Jurkat, Clone E6-1 (cell line): ENCODE data around the gene EPN2. TPM values are rescaled to one million over a fixed set of nuclear protein-coding genes. Genes with fewer than 3 reads are reported as not detected.
"Not testable (repeated sequence)": the region's sequence is repeated elsewhere in the genome, so short reads cannot be mapped to it uniquely, and the experiment has no call there.

Experiments used
- DNase-seq: peaks from one replicate; pipeline ENCODE4 v3.0.0-alpha.2; 2011; ENCODE audit warnings: low read depth, low spot score
- H3K4me3 ChIP-seq: 2 replicates; pipeline ENCODE4 v1.5.1; 2011; ENCODE audit warnings: mild to moderate bottlenecking, low read length, control low read depth, moderate library complexity
- polyA plus RNA-seq: library from polyadenylated mRNA; unstranded; fragments of >200 nt; gene quantifications from one replicate; pipeline ENCODE4 v1.2.1, GENCODE V29; 2012; ENCODE audit warnings: missing spikeins; ENCODE audit not compliant: insufficient read length, insufficient read depth

EPN2 gene
- polyA plus RNA-seq, result 11.4 TPM

DNA sequence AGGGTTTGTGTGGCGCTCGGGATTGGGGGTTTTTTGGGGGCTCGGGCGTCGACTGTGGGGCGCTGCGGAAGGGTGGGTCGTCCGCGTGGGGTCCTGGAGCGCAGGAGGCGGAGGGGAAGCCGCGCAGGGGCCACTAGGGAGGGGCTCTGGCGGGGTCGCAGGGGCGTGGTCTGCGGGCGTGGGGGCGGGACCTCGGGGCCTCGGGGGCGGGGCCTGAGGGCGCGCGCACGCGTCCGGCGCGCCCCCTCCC is at the start of gene EPN2:
Gene EPN2, plus strand, starts transcription at position 228 of the 250 bp plus-strand sequence. CDS start 45,754 bp downstream, outside the sequence.
- peak within 1 kb of the TSS; percentile 77 for H3K4me3 ChIP-seq
- DNase-seq, result not testable (repeated sequence)

GRCh38 chr17:19187883-19188869 is 49.0 kb upstream of the EPN2 start:
- DNase-seq, H3K4me3 ChIP-seq: not testable (repeated sequence)

DNA sequence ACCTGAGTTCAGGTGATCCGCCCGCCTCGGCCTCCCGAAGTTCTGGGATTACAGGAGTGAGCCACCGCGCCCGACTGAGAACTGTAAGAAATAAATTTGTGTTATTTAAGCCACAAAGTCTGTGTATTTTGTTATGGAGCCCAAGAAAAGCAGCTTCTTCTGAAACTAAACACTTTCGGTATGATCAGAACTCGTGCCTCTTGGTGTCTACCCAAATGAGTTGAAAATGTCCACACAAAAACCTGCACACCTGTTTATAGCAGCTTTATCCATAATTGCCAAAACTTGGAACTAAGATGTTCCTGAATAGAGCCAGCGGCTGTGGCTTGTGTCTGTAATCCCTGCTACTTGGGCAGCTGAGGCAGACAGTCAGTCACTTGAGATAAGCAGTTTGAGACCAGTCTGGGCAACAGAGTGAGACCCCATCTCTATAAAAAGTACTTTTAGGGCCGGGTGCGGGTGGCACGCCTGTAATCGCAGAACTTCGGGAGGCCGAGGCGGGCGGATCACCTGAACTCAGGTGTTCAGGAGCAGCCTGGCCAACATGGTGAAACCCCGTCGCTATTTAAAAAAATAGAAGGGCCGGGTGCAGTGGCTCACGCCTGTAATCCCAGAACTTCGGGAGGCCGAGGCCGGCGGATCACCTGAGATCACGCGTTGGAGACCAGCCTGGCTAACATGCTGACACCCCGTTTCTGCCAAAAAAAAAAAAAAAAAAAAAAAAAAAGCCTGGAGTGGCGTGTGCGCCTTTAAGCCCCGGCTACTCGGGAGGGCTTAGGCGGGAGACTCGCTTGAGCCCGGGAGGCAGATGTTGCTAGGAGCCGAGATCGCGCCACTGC is 48.1 kb upstream of the EPN2 start:
- H3K4me3 ChIP-seq, DNase-seq: not testable (repeated sequence)

DNA sequence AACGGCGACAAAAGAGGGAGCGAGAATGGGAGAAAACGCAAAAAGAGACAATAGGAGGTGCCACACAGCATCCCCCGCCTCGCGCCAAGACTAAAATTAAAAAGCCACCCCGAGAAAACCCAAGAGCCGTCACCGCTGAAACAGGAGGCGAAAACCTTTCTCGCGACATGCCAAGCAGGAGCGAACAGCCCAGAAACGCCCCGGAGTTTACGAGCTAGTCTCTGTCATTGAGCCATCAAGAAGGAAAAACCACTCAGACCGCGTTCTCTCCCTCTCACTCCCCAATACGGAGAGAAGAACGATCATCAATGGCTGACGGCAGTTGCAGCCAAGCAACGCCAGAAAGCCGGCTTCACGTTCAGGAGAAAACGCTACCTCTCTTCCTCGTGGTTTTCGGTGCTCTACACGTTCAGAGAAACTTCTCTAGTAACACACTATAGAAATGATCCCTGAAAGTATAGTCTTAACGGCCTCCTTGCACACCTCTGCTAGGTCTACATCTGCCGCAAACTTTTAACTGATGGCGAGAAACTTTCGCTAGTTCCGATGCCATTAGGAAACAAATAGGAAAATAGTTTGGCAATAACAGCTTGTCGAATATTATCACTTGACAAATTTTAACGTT is 47.3 kb upstream of the EPN2 start:
- DNase-seq, H3K4me3 ChIP-seq: not testable (repeated sequence)

- not testable (repeated sequence) for DNase-seq
- peak overlapping the region; percentile 22 for H3K4me3 ChIP-seq
Observed at GRCh38 chr17:19196382-19197204, 40.6 kb upstream of the EPN2 start.

GRCh38 chr17:19202448-19202847 is 34.7 kb upstream of the EPN2 start:
- DNase-seq, H3K4me3 ChIP-seq: not testable (repeated sequence)

- DNase-seq, H3K4me3 ChIP-seq: not testable (repeated sequence)
Observed at GRCh38 chr17:19203429-19203828, 33.7 kb upstream of the EPN2 start.

DNA sequence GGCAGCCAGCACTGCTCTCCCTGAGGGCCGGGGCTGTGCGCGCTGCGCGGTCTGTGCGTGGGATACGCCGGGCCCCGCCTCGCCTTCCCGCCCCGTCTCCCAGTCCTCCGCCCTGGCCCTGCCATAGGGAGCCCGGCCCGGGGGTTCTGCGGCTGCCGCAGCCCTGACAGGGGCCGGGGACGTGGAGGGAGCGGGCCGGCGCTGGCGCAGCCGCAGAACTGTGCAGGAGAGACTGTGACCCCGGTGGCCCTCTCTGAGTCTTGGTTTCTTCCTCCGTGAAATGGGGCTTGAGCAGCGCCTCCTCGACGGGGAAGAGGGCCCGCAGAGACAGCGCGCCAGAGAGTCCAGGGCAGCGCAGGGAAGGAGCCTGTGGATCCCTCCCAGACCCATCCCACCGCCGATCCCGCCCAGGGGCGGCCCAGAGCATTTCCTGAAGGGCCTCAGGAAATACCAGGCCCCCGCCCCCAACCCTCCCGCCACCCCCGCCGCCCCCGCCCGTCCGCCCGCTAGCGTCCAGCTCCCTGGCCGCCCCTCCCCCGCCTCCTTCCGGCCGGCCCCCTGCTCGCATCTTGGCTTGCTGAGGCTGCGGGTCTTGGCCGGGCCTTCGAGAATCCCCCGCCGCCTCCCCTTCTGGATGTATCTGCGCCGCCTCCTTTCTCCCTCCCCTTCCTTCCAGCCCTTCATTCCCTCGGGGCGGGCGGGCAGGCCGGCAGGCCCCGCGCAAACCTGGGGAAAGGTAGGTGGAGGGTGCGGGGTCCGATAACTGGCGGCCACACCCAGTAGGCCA is 21.9 kb upstream of the EPN2 start:
- H3K4me3 ChIP-seq, DNase-seq: not testable (repeated sequence)

DNA sequence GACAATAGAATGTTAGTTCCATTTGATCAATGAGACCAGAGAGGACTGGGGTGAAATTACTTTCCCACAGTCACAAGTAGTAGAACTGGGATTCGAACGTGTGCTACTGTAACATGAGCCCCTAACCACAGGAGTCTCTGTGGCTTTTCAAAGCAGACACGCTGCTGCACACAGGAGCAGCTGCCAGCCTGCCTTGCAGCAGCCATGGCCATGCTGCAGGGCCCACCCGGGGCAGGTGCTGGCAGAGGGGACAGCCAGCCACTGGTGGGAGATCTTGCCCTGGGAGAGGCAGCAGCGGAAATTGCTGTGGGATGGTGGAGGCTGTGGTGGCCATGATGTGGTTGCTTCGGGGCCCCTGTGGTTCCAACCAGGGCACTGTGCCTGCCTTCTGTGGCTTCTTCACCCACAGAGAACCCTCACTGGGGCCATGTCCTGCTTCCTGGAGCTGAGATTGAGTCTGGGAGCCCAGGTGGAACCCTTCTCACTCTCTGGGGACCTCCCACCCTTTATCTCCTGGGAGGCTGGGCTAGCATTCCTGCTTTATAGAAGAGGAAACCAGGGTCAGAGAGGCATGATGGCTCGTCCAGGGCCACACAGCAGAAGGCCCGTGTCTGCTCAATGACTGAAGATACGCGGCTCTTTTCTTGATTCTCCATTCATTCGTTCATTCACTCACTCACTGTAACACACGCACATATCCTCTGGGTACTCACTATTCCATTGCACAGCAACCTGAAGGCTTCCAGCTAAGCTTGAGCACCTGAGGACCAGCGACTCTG is 20.8 kb upstream of the EPN2 start:
- not testable (repeated sequence) for DNase-seq, H3K4me3 ChIP-seq

DNA sequence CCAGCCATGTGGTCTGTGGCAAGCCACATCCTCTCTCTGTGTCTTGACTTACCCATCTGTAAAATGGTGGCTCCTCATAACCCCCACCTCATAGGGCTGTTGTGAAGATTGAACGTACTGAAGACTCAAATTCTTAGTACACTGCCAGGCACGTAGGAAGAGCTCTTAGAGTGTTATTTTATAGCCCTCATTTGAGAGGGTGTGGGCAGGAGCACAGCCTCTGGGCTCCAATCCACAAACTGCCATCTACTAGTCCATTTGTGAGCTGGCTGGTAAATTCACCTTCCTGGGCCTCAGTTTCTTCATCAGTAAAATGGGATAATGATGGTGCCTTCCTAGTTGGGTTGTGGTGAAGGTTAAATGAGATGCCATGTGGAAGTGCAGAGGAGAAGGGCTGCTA is 18.3 kb upstream of the EPN2 start:
- not testable (repeated sequence) for H3K4me3 ChIP-seq, DNase-seq

DNA sequence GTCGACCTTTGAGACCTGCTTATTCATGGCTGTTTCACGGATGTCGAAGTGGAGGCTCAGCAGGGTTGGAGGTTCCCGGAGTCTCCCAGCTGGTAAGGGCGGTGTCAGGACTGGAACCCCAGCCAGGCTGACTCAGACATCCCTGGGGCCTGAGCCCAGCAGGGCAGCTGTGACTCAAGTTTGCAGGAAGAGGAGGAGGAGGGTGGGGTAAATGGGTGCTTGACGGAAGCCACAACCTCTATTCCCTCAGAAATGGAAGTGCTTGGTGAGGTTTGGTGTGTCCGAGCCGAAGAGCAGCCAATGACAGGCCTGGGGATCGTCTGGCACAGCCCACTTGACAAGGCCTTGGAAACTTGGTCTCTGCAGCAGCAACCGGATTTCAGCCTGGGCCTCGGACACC is 17.8 kb upstream of the EPN2 start:
- H3K4me3 ChIP-seq, DNase-seq: not testable (repeated sequence)

GRCh38 chr17:19220195-19220594 is 17.0 kb upstream of the EPN2 start:
- H3K4me3 ChIP-seq, DNase-seq: not testable (repeated sequence)

DNA sequence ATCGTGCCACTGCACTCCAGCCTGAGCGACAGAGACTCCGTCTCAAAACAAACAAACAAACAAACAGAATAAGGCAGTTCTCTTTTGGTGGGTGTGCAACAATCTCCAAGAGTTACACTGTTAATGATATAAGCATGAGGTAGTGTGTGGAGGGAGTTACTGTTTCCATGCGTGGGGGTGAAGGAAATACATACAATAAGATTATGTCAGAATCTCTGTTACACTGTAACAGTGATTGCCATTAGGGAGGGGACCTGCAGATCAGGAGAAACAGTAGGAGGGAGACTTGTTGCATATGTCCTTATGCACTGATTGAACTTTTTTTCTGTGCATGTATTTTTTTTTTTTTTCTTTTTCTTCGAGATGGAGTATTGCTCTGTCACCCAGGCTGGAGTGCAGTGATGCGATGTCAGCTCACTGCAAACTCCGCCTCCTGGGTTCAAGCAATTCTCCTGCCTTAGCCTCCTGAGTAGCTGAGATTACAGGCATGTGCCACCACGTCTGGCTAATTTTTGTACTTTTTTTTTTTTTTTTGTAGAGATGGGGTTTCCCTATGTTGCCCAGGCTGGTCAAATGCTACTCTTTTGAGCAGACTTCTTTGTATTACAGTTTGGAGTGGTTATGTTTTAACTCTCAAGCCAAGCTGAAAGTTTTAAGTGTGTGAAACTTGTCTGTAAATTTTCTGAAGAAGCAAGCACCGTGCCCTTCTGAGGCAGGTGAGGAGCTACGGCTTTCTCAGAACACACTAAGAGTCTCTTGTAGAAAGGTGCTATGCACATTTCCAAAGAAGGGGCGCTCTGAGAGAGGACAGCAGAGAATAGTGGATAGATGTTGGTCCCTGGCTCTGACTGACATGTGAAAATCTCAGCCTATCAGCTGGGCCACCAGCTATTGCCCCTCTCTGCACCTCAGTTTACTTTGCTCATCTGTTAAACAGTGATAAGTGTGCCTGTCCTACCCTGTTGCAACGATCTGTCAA is 10.3 kb upstream of the EPN2 start:
- DNase-seq, H3K4me3 ChIP-seq: not testable (repeated sequence)

DNA sequence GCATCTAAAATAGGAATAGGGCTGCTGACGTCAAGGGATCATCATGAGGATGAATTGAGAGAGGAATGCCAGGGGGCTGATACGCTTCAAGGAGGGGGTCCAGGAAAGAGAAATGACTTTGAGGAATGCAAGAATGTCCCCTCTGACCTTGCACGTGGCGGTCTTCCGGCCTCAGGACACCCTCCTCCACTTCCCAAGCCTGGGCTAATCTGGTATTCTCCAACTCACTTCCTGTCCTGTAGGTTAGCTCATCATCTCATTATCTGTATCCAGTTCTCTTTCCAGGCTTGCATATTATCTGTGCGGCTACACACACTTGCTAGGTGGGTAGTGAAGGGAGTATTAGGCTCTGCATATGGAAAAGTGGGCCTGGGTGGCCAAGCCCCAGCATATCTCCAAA is 2.5 kb upstream of the EPN2 start:
- not testable (repeated sequence) for H3K4me3 ChIP-seq, DNase-seq

DNA sequence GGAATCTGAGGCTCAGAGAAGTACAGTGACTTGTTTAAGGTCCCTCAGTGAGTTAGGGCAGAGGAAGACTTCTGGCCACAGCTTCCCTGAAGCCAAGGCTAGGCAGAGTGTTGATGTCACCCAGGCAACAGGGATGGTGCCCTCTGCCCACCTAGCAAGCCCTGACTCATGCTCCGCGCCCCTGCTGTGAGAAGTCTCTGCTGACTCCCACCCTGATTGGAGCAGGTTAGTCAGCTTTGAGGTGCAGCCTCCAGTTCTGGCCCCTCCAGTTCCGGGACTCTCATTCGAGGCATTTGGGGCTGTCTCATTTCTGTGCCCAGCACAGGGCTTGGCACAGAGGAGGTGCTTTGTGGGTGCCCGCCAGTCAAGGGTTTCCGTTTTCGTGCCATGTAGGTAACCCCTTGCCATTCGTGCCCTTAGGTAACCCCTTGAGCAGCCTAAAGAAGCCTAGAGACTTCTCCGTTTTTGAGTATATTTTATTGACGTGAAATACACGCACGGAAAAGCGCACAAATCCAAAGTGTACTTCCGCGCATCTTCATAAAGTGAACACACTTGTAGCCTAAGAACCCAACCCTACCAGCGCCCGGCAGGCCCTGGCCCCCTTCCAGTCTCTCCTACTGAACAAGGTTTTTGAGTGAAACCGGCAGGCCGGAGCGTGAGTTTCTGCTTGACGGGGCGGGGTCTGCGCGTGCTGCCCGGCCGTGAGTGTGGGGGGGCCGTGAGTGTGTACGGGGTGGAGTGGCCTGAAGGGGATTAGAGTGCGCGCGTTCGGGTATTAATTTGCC is 621 bp upstream of the EPN2 start:
- not testable (repeated sequence) for DNase-seq, H3K4me3 ChIP-seq
